MCF 10A (cell line): Measurements from ENCODE around the gene PLAAT5. TPM values are rescaled to one million over a fixed set of nuclear protein-coding genes. Genes with fewer than 3 reads are reported as not detected.

ENCODE experiments used
- BruUV-seq: library from RNA; stranded (reverse); fragments of 400-500 nt; replicated peaks from 2 replicates; lab custom pipeline; 2021; lab: Mats Ljungman, UMichigan
- CTCF ChIA-PET: fragments of 300-600 bp; sonication (Branson Sonifier 250); formaldehyde crosslinking; extraction: SDS; loops from one replicate; lab custom pipeline; 2021; ENCODE audit warnings: antibody characterized with exemption, inconsistent platforms; lab: Yijun Ruan, JAX
- POLR2A ChIA-PET: fragments of 300-600, 350-650 bp; sonication (Branson Sonifier 250); formaldehyde crosslinking; extraction: SDS; loops from one replicate; lab custom pipeline; 2020; ENCODE audit warnings: antibody characterized with exemption, inconsistent platforms; lab: Yijun Ruan, JAX
- DNase-seq: peaks from one replicate; pipeline ENCODE4 v3.0.0-alpha.2; 2018; ENCODE audit not compliant: unreplicated experiment
- H3K27ac Mint-ChIP-seq: one replicate; pipeline ENCODE4 v1.8.0; 2022; ENCODE audit warnings: mild to moderate bottlenecking, low read depth, mixed read lengths; ENCODE audit not compliant: unreplicated experiment
- H3K27me3 Mint-ChIP-seq: one replicate; pipeline ENCODE4 v1.8.0; 2022; ENCODE audit warnings: mixed read lengths; ENCODE audit not compliant: insufficient read depth, unreplicated experiment
- H3K36me3 Mint-ChIP-seq: one replicate; pipeline ENCODE4 v1.8.0; 2022; ENCODE audit warnings: mild to moderate bottlenecking, moderate library complexity, mixed read lengths; ENCODE audit not compliant: insufficient read depth, unreplicated experiment
- H3K4me1 Mint-ChIP-seq: one replicate; pipeline ENCODE4 v1.8.0; 2022; ENCODE audit warnings: mixed read lengths; ENCODE audit not compliant: insufficient read depth, unreplicated experiment
- H3K4me3 Mint-ChIP-seq: one replicate; pipeline ENCODE4 v1.8.0; 2022; ENCODE audit warnings: mild to moderate bottlenecking, moderate library complexity, mixed read lengths; ENCODE audit not compliant: unreplicated experiment
- H3K9me3 Mint-ChIP-seq: one replicate; pipeline ENCODE4 v1.8.0; 2022; ENCODE audit warnings: mixed read lengths; ENCODE audit not compliant: unreplicated experiment
- intact Hi-C: fragments of 100-400 bp; cut with micrococcal nuclease; formaldehyde crosslinking; loops from 2 replicates; pipeline ENCODE4 v1.14.1; 2022
- total RNA-seq: library from RNA; stranded (reverse); gene quantifications from 2 replicates; pipeline ENCODE4 v1.2.3, GENCODE V29; 2022
- TF ChIP-seq, protein P1 (sequence below): fragments of 200-600 bp; IDR thresholded peaks from one replicate; pipeline ENCODE4 v1.8.0; 2022; ENCODE audit warnings: antibody characterized with exemption, mild to moderate bottlenecking; ENCODE audit not compliant: unreplicated experiment

PLAAT5 gene
- total RNA-seq, 1 experiment from 2014 or later: not detected

- ChIA-PET CTCF (interaction anchor here (0.6 kb wide), 1 partner anchor 238 kb away, joined by 4 read pairs; no protein-coding TSS in a partner anchor), POLR2A (no interaction called here)
- intact Hi-C loops: no loop called here
- Mint-ChIP-seq H3K36me3 (no peaks in the 10 kb centered on the region), H3K27ac (no peak overlapping the region), H3K4me3 (no peak overlapping the region), H3K9me3 (peaks cover 8% of the 10 kb centered on the region), H3K27me3 (no peaks in the 10 kb centered on the region), H3K4me1 (no peaks in the 10 kb centered on the region)
- no TSS peak for BruUV-seq
- TF ChIP-seq, protein P1, sequence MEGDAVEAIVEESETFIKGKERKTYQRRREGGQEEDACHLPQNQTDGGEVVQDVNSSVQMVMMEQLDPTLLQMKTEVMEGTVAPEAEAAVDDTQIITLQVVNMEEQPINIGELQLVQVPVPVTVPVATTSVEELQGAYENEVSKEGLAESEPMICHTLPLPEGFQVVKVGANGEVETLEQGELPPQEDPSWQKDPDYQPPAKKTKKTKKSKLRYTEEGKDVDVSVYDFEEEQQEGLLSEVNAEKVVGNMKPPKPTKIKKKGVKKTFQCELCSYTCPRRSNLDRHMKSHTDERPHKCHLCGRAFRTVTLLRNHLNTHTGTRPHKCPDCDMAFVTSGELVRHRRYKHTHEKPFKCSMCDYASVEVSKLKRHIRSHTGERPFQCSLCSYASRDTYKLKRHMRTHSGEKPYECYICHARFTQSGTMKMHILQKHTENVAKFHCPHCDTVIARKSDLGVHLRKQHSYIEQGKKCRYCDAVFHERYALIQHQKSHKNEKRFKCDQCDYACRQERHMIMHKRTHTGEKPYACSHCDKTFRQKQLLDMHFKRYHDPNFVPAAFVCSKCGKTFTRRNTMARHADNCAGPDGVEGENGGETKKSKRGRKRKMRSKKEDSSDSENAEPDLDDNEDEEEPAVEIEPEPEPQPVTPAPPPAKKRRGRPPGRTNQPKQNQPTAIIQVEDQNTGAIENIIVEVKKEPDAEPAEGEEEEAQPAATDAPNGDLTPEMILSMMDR: no peak
- DNase-seq: no peak
These were observed 8.9 kb upstream of the PLAAT5 start for GRCh38 chr11:63499874-63500273.

GRCh38 chr11:63494975-63495374, 4.0 kb upstream of the PLAAT5 start:
- H3K4me3 Mint-ChIP-seq: no peak overlapping the region
- H3K36me3 Mint-ChIP-seq: no peaks in the 10 kb centered on the region
- TF ChIP-seq, protein P1: no peak
- POLR2A ChIA-PET: no interaction called here
- no peak overlapping the region for H3K27ac Mint-ChIP-seq
- H3K27me3 Mint-ChIP-seq: peaks cover 11% of the 10 kb centered on the region
- intact Hi-C loops: no loop called here
- DNase-seq: no peak
- no TSS peak for BruUV-seq
- H3K4me1 Mint-ChIP-seq: no peaks in the 10 kb centered on the region
- peaks cover 7% of the 10 kb centered on the region for H3K9me3 Mint-ChIP-seq
- CTCF ChIA-PET: interaction anchor here (0.5 to 1.1 kb wide), 2 partner anchors 16 to 166 kb away, joined by 3 to 4 read pairs; no protein-coding TSS in a partner anchor

- H3K27ac Mint-ChIP-seq: no peak overlapping the region
- TF ChIP-seq, protein P1: no peak
- H3K27me3 Mint-ChIP-seq: peaks cover 11% of the 10 kb centered on the region
- no peaks in the 10 kb centered on the region for H3K9me3 Mint-ChIP-seq
- POLR2A ChIA-PET: interaction anchor here (0.6 kb wide), 1 partner anchor 591 kb away, joined by 3 read pairs; no protein-coding TSS in a partner anchor
- H3K36me3 Mint-ChIP-seq: no peaks in the 10 kb centered on the region
- DNase-seq: no peak
- CTCF ChIA-PET: no interaction called here
- no TSS peak for BruUV-seq
- no peaks in the 10 kb centered on the region for H3K4me1 Mint-ChIP-seq
- intact Hi-C loops: no loop called here
- no peak overlapping the region for H3K4me3 Mint-ChIP-seq
These were observed 2.2 kb upstream of the PLAAT5 start for GRCh38 chr11:63493127-63493526.

DNA sequence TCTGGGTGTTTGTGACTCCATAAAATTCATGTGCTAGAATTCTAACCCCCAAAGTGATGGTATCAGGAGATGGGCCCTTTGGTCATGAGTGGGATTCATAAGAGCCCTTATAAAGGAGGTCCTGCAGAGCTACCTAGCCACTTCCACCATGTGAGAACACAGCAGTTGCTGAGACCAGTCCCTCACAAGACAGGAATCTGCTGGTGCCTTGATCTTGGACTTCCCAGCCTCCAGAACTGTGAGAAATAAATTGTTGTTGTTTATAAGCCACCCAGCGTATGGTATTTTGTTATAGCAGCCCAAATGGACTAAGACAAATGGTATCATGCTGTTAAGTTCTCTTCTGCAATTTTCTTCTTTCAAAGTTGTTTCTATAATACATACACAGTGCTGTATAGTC, 1.5 kb upstream of the PLAAT5 start:
- Mint-ChIP-seq H3K36me3 (no peaks in the 10 kb centered on the region), H3K27ac (no peak overlapping the region), H3K4me3 (no peak overlapping the region), H3K27me3 (peaks cover 11% of the 10 kb centered on the region), H3K9me3 (no peaks in the 10 kb centered on the region), H3K4me1 (no peaks in the 10 kb centered on the region)
- intact Hi-C loops: no loop called here
- no TSS peak for BruUV-seq
- ChIA-PET POLR2A (interaction anchor here (1.2 kb wide), 1 partner anchor 72 kb away, joined by 3 read pairs; no protein-coding TSS in a partner anchor), CTCF (interaction anchor here (1.2 kb wide), 1 partner anchor 13 kb away, joined by 5 read pairs; no protein-coding TSS in a partner anchor)
- TF ChIP-seq, protein P1: no peak
- DNase-seq: no peak
